ENCODE data around the gene CXCL14. TPM values are rescaled to one million over a fixed set of nuclear protein-coding genes. Genes with fewer than 3 reads are reported as not detected.
A peak's percentile ranks its signal among the peaks of the same experiment; 100 is the strongest.

The CXCL14 gene
- polyA plus RNA-seq, 1 experiment, result not detected

- no peak for DNase-seq (ENCODE audit: low read depth, low spot score)
- CTCF ChIA-PET, result interaction anchor here (1.6 to 3.1 kb wide), 4 partner anchors 9 to 77 kb away, joined by 6 to 17 read pairs (median 11); no protein-coding TSS in a partner anchor
These were observed 35.1 kb downstream of the CXCL14 start for GRCh38 chr5:135543485-135544304.

GRCh38 chr5:135543001-135543484 lies 35.7 kb downstream of the CXCL14 start:
- POLR2A ChIA-PET, result no interaction called here
- CTCF ChIA-PET, result interaction anchor here (1.4 to 3.1 kb wide), 5 partner anchors 9 to 76 kb away, joined by 5 to 17 read pairs (median 10); no protein-coding TSS in a partner anchor
- no peak for DNase-seq (ENCODE audit: low read depth, low spot score)
- no peak for TF ChIP-seq CTCF (IDR thresholded peaks at IDR 0.05; ENCODE audit: low read depth, low read length)
- Histone ChIP-seq H3K9me3 (ENCODE audit: control insufficient read depth, insufficient read depth, low read length) (no peaks in the 10 kb centered on the region; the same call in 1 of the 2 replicates), H3K27me3 (ENCODE audit: control insufficient read depth, insufficient read depth, low read length) (peaks cover 94% of the 10 kb centered on the region), H3K4me3 (ENCODE audit: low read depth, low read length) (peak overlapping the region; percentile 18), H3K27ac (ENCODE audit: low read depth, low read length) (no peak overlapping the region)

More at GRCh38 chr5:135543485-135544304, 35.1 kb downstream of the CXCL14 start:
- no peaks in the 10 kb centered on the region; the same call in 1 of the 2 replicates for H3K9me3 ChIP-seq (ENCODE audit: control insufficient read depth, insufficient read depth, low read length)
- no peak overlapping the region for H3K27ac ChIP-seq (ENCODE audit: low read depth, low read length)
- TF ChIP-seq CTCF (IDR thresholded peaks at IDR 0.05; ENCODE audit: low read depth, low read length), result no peak
- H3K27me3 ChIP-seq (ENCODE audit: control insufficient read depth, insufficient read depth, low read length), result peaks cover 92% of the 10 kb centered on the region
- peak overlapping the region; percentile 18 for H3K4me3 ChIP-seq (ENCODE audit: low read depth, low read length)
- POLR2A ChIA-PET, result no interaction called here

GRCh38 chr5:135541807-135542502 lies 36.8 kb downstream of the CXCL14 start:
- Histone ChIP-seq H3K4me3 (ENCODE audit: low read depth, low read length) (no peak overlapping the region), H3K27me3 (ENCODE audit: control insufficient read depth, insufficient read depth, low read length) (peaks cover 94% of the 10 kb centered on the region), H3K27ac (ENCODE audit: low read depth, low read length) (no peak overlapping the region), H3K9me3 (ENCODE audit: control insufficient read depth, insufficient read depth, low read length) (peaks cover 7% of the 10 kb centered on the region)
- CTCF ChIA-PET, result interaction anchor here (1.0 to 3.1 kb wide), 8 partner anchors 9 to 75 kb away, joined by 4 to 17 read pairs (median 10); no protein-coding TSS in a partner anchor
- no peak for TF ChIP-seq CTCF (IDR thresholded peaks at IDR 0.05; ENCODE audit: low read depth, low read length)
- DNase-seq (ENCODE audit: low read depth, low spot score), result no peak
- POLR2A ChIA-PET, result no interaction called here

GRCh38 chr5:135539430-135540005 lies 39.3 kb downstream of the CXCL14 start:
- CTCF ChIA-PET, result interaction anchor here (0.8 kb wide), 1 partner anchor 73 kb away, joined by 4 read pairs; no protein-coding TSS in a partner anchor
- DNase-seq (ENCODE audit: low read depth, low spot score), result no peak
- Histone ChIP-seq H3K27me3 (ENCODE audit: control insufficient read depth, insufficient read depth, low read length) (peaks cover 93% of the 10 kb centered on the region), H3K4me3 (ENCODE audit: low read depth, low read length) (no peak overlapping the region), H3K9me3 (ENCODE audit: control insufficient read depth, insufficient read depth, low read length) (peaks cover 7% of the 10 kb centered on the region), H3K27ac (ENCODE audit: low read depth, low read length) (no peak overlapping the region)
- POLR2A ChIA-PET, result interaction anchor here (0.6 kb wide), 1 partner anchor 34 kb away, joined by 7 read pairs; no protein-coding TSS in a partner anchor
- TF ChIP-seq CTCF (IDR thresholded peaks at IDR 0.05; ENCODE audit: low read depth, low read length), result no peak

All from AG04450 (cell line).